SK-N-SH (cell line): Measurements from ENCODE around the gene MEN1. TPM values are rescaled to one million over a fixed set of nuclear protein-coding genes. Genes with fewer than 3 reads are reported as not detected.

Source experiments
- CTCF ChIA-PET: fragments of 300-600, 350-600 bp; formaldehyde crosslinking; extraction: SDS; loops from one replicate; lab custom pipeline; 2021; lab: Yijun Ruan, JAX
- POLR2A ChIA-PET: fragments of 350-600 bp; sonication (Branson Sonifier 250); formaldehyde crosslinking; extraction: SDS; loops from one replicate; lab custom pipeline; 2020; ENCODE audit warnings: antibody characterized with exemption, inconsistent platforms; lab: Yijun Ruan, JAX
- DNase-seq: peaks from one replicate; pipeline ENCODE4 v3.0.0; 2012
- H2AFZ ChIP-seq: fragments of 200-600 bp; sonication (generic); 2 replicates; pipeline ENCODE4 v1.8.1; 2016; ENCODE audit warnings: antibody characterized with exemption, mild to moderate bottlenecking, low read depth
- H3F3A ChIP-seq: fragments of 200-600 bp; sonication (generic); replicated peaks from 2 replicates; pipeline ENCODE3; 2016; ENCODE audit warnings: antibody characterized with exemption, mild to moderate bottlenecking; ENCODE audit not compliant: insufficient read depth
- H3K27ac ChIP-seq, 2 experiments: fragments of 200-500 bp in 1 of 2; fragments of 200-600 bp in 1 of 2; sonication (Bioruptor generic) in 1 of 2; sonication (generic), shearing (Covaris generic) in 1 of 2; 2 replicates each; pipeline versions ENCODE4 v1.5.1 to v1.6.1; 2014 to 2016; ENCODE audit warnings: low read depth in 2 of 2, inconsistent platforms in 1 of 2, low read length in 1 of 2, mild to moderate bottlenecking in 1 of 2, mixed read lengths in 1 of 2
- H3K27me3 ChIP-seq: fragments of 200-600 bp; sonication (generic), shearing (Covaris generic); 2 replicates; pipeline ENCODE4 v1.6.1; 2016; ENCODE audit warnings: mixed run types; ENCODE audit not compliant: insufficient read depth
- H3K36me3 ChIP-seq, 2 experiments: fragments of 200-500 bp in 1 of 2; fragments of 200-600 bp in 1 of 2; sonication (Bioruptor generic) in 1 of 2; sonication (generic) in 1 of 2; replicated peaks in 1 of 2; 2 replicates each; pipeline versions ENCODE3 to v1.5.1; 2014 to 2016; ENCODE audit warnings: low read length in 1 of 2, mild to moderate bottlenecking in 1 of 2; ENCODE audit not compliant: insufficient read depth in 2 of 2, control insufficient read depth in 1 of 2
- H3K4me1 ChIP-seq, 2 experiments: fragments of 200-500 bp in 1 of 2; fragments of 200-600 bp in 1 of 2; sonication (Bioruptor generic) in 1 of 2; sonication (generic), shearing (Covaris generic) in 1 of 2; 2 replicates each; pipeline versions ENCODE4 v1.5.1 to v1.6.1; 2014 to 2016; ENCODE audit warnings: low read depth in 1 of 2, low read length in 1 of 2, mixed run types in 1 of 2; ENCODE audit not compliant: insufficient read depth in 2 of 2, control insufficient read depth in 1 of 2
- H3K4me2 ChIP-seq: fragments of 200-600 bp; sonication (generic), shearing (Covaris generic); 2 replicates; pipeline ENCODE4 v1.6.1; 2017; ENCODE audit warnings: mixed run types
- H3K4me3 ChIP-seq, 2 experiments: fragments of 200-500 bp in 1 of 2; fragments of 200-600 bp in 1 of 2; sonication (Bioruptor generic) in 1 of 2; sonication (generic), shearing (Covaris generic) in 1 of 2; 2 replicates each; pipeline versions ENCODE4 v1.5.1 to v1.8.1; 2014 to 2016; ENCODE audit warnings: low read depth in 2 of 2, inconsistent platforms in 1 of 2, low read length in 1 of 2, mild to moderate bottlenecking in 1 of 2, mixed read lengths in 1 of 2, moderate library complexity in 1 of 2
- H3K79me2 ChIP-seq: fragments of 200-600 bp; sonication (generic); 2 replicates; pipeline ENCODE4 v1.8.1; 2017; ENCODE audit warnings: mild to moderate bottlenecking; ENCODE audit not compliant: insufficient read depth
- H3K9ac ChIP-seq: fragments of 200-600 bp; sonication (generic); 2 replicates; pipeline ENCODE4 v1.6.1; 2017; ENCODE audit warnings: mixed run types
- H3K9me2 ChIP-seq: fragments of 200-600 bp; sonication (generic); 2 replicates; pipeline ENCODE4 v1.6.1; 2017; ENCODE audit warnings: mixed run types
- H3K9me3 ChIP-seq: fragments of 200-600 bp; sonication (generic); 2 replicates; pipeline ENCODE4 v1.6.1; 2017; ENCODE audit warnings: mixed run types, mild to moderate bottlenecking, moderate library complexity
- H4K20me1 ChIP-seq: fragments of 200-600 bp; sonication (generic); 2 replicates; pipeline ENCODE4 v1.6.1; 2017; ENCODE audit warnings: mild to moderate bottlenecking, mixed run types; ENCODE audit not compliant: insufficient read depth
- CHD2 ChIP-seq: fragments of 150-350 bp; IDR thresholded peaks from 2 replicates; pipeline ENCODE4 v1.6.1; 2018; ENCODE audit warnings: low read length; ENCODE audit not compliant: partially characterized antibody
- EZH2phosphoT487 ChIP-seq: fragments of 200-600 bp; sonication (generic); IDR thresholded peaks from 2 replicates; pipeline ENCODE4 v1.6.1; 2017; ENCODE audit warnings: low read depth, mixed run types, mild to moderate bottlenecking, antibody characterized with exemption, moderate library complexity, borderline replicate concordance
- FOXJ3 ChIP-seq: sonication (generic); formaldehyde crosslinking; IDR thresholded peaks from 2 replicates; pipeline ENCODE4 v1.5.1; 2020; ENCODE audit warnings: mild to moderate bottlenecking, missing genetic modification reagents
- FOXM1 ChIP-seq: IDR thresholded peaks from 2 replicates; pipeline ENCODE4 v1.4.0; 2012; ENCODE audit warnings: low read depth, mild to moderate bottlenecking
- MEF2A ChIP-seq: IDR thresholded peaks from 2 replicates; pipeline ENCODE4 v1.4.0; 2012; ENCODE audit warnings: low read depth, borderline replicate concordance
- MXI1 ChIP-seq: IDR thresholded peaks from 2 replicates; pipeline ENCODE4 v1.6.1; 2012; ENCODE audit warnings: mild to moderate bottlenecking, low read depth, low read length, improper control_type of control experiment
- POLR2AphosphoS5 ChIP-seq: IDR thresholded peaks from 2 replicates; pipeline ENCODE4 v1.6.1; 2012; ENCODE audit warnings: low read depth, low read length
- RFX5 ChIP-seq: IDR thresholded peaks from 2 replicates; pipeline ENCODE4 v1.6.1; 2012; ENCODE audit warnings: mild to moderate bottlenecking, improper control_type of control experiment, low read length
- RXRA ChIP-seq: IDR thresholded peaks from 2 replicates; pipeline ENCODE4 v1.4.0; 2012; ENCODE audit warnings: low read depth, mild to moderate bottlenecking, borderline replicate concordance
- SIN3A ChIP-seq: IDR thresholded peaks from 2 replicates; pipeline ENCODE4 v1.6.1; 2012; ENCODE audit warnings: low read depth, mild to moderate bottlenecking, low read length, moderate library complexity, borderline replicate concordance
- SMC3 ChIP-seq: IDR thresholded peaks from 2 replicates; pipeline ENCODE4 v1.6.1; 2012; ENCODE audit warnings: low read depth, low read length, improper control_type of control experiment
- TAF1 ChIP-seq: IDR thresholded peaks from 2 replicates; pipeline ENCODE4 v1.6.1; 2012; ENCODE audit warnings: low read depth, mild to moderate bottlenecking, low read length, moderate library complexity, borderline replicate concordance
- TEAD4 ChIP-seq: IDR thresholded peaks from 2 replicates; pipeline ENCODE4 v1.4.0; 2012; ENCODE audit warnings: mild to moderate bottlenecking, borderline replicate concordance; ENCODE audit not compliant: insufficient read depth
- YY1 ChIP-seq: IDR thresholded peaks from 2 replicates; pipeline ENCODE4 v1.4.0; 2012; ENCODE audit warnings: low read depth, mild to moderate bottlenecking
- WGBS: methylation state at CpG from one replicate; pipeline ENCODE4 v1.1.6; 2017; ENCODE audit warnings: low lambda C conversion rate; 5-methylcytosine and 5-hydroxymethylcytosine counted together
- polyA plus RNA-seq, 3 experiments: library from polyadenylated mRNA; depleted of rRNA; stranded (reverse); fragments of >200 nt; gene quantifications; 2 replicates each; pipeline ENCODE4 v1.2.3, GENCODE V29; 2012
- TF ChIP-seq, protein P1 (sequence below): IDR thresholded peaks from 2 replicates; pipeline ENCODE4 v1.4.0; 2012; ENCODE audit warnings: low read depth, borderline replicate concordance
- TF ChIP-seq, protein P2 (sequence below): IDR thresholded peaks from 2 replicates; pipeline ENCODE4 v1.4.0; 2012; ENCODE audit warnings: low read depth, borderline replicate concordance
- TF ChIP-seq, protein P3 (sequence below): fragments of 150-350 bp; IDR thresholded peaks from 2 replicates; pipeline ENCODE4 v1.6.1; 2017; ENCODE audit warnings: antibody characterized with exemption, low read length, low read depth, borderline replicate concordance

The MEN1 gene
- polyA plus RNA-seq, 1 of the 3 experiments (the other 2 are of a cell fraction): 52.9 TPM

DNA sequence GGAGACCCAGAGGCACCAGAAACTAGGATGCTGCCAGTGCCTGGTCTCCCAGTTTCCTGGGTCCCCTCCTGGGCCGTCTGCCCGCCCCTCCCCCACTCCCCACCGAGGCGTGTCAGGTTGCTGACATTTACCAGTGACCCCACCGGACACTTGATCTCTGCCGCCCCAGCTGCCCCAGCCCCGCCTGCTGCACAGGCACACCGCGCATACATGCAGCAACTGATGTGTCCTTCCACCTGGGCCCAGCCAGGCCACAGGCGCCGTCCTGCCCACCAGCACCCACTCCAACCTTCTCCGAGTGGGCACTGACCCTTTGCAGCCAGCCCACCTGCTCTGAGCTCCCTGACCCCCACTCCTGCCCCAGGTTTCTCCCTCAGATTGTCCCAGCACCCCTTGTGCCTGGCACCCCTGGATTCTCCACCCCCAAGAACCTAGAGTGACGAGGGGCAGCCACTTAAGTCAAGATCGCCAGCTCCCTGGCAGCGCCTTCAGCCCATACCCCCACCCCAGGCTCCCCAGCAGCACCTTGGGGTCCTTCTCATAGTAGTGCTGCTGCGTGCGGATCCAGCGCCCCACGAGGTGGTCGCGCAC is 51.1 kb downstream of the MEN1 start:
- no peak for TF ChIP-seq MEF2A
- H3K27ac ChIP-seq: no peak overlapping the region
- H3K9ac ChIP-seq: no peak overlapping the region
- 80% methylated on average over 8 of the region's 21 CpGs for WGBS
- ChIA-PET CTCF (interaction anchor here (0.5 to 2.0 kb wide), 4 partner anchors 9 to 109 kb away, joined by 3 to 8 read pairs (median 5); no protein-coding TSS in a partner anchor), POLR2A (interaction anchor here (0.7 to 1.7 kb wide), 3 partner anchors 18 to 37 kb away, joined by 3 to 7 read pairs (median 5); partner anchors contain the start of gene SF1)
- no peaks in the 10 kb centered on the region for H3K9me2 ChIP-seq
- H3F3A ChIP-seq: peaks cover 38% of the 10 kb centered on the region
- no peak overlapping the region for H3K4me2 ChIP-seq
- no peak overlapping the region for H3K4me3 ChIP-seq
- peaks cover 9 to 20% of the 10 kb centered on the region in 2 experiments for H3K36me3 ChIP-seq
- H4K20me1 ChIP-seq: peaks cover 18% of the 10 kb centered on the region
- peaks cover 15 to 23% of the 10 kb centered on the region in 2 experiments; a peak in 3 of 4 replicates for H3K4me1 ChIP-seq
- H3K27me3 ChIP-seq: no peaks in the 10 kb centered on the region
- DNase-seq: peak; percentile 48
- no peak overlapping the region for H2AFZ ChIP-seq
- H3K79me2 ChIP-seq: no peaks in the 10 kb centered on the region
- no peaks in the 10 kb centered on the region for H3K9me3 ChIP-seq

DNA sequence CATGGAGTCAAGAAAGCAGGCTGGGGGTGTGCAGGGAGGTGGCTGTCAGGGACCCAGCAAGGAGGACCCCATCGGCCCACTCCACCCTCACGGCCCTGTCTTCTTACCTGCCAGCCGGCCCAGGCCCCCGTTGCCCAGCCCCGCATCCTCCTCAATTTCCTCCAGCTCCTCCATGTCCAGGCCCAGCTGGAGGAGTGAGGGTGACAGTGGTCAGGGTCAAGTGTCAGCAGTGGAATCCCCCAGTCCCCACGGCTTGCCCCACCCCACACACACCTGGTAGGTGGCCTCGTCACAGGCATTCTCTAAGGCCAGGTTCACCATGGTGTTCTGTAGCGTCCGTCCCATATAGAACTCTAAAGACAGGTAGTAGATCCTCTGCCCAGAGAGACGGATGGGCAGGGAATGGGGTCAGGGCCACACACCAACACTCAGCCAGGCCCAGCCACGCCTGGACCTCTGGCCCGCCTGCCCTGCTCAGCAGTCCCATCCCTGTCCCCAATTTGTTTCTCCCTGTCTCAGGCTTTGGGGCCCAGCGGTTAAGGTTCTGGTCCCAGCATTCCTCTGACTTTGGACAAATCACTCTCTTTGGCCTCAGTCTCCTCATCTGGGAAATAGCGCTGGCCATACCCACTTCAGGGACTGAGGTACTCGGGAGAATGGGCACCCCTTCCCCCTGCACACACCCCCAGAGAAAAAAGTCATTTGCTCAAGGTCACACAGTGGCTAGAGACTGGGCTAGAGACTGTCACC is 51.8 kb downstream of the MEN1 start:
- ChIA-PET POLR2A (no interaction called here), CTCF (interaction anchor here (1.6 to 2.3 kb wide), 3 partner anchors 9 to 16 kb away, joined by 7 to 9 read pairs (median 8); no protein-coding TSS in a partner anchor)
- Histone ChIP-seq H3K36me3 (peaks cover 7 to 13% of the 10 kb centered on the region in 2 experiments), H3K4me1 (peaks cover 8 to 18% of the 10 kb centered on the region in 2 experiments; a peak in 2 of 4 replicates), H4K20me1 (peaks cover 11% of the 10 kb centered on the region), H3K9me2 (no peaks in the 10 kb centered on the region), H3K9ac (no peak overlapping the region), H3K4me2 (no peak overlapping the region), H3F3A (peaks cover 32% of the 10 kb centered on the region), H3K4me3 (no peak overlapping the region), H3K27me3 (no peaks in the 10 kb centered on the region), H3K9me3 (no peaks in the 10 kb centered on the region), H2AFZ (no peak overlapping the region), H3K27ac (no peak overlapping the region), H3K79me2 (no peaks in the 10 kb centered on the region)
- DNase-seq: peak; percentile 30
- TF ChIP-seq, protein P1, sequence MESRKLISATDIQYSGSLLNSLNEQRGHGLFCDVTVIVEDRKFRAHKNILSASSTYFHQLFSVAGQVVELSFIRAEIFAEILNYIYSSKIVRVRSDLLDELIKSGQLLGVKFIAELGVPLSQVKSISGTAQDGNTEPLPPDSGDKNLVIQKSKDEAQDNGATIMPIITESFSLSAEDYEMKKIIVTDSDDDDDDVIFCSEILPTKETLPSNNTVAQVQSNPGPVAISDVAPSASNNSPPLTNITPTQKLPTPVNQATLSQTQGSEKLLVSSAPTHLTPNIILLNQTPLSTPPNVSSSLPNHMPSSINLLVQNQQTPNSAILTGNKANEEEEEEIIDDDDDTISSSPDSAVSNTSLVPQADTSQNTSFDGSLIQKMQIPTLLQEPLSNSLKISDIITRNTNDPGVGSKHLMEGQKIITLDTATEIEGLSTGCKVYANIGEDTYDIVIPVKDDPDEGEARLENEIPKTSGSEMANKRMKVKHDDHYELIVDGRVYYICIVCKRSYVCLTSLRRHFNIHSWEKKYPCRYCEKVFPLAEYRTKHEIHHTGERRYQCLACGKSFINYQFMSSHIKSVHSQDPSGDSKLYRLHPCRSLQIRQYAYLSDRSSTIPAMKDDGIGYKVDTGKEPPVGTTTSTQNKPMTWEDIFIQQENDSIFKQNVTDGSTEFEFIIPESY: no peak
- TF ChIP-seq TAF1: no peak
- no peak for TF ChIP-seq POLR2AphosphoS5
- no peak for TF ChIP-seq YY1
- no peak for TF ChIP-seq CHD2
- TF ChIP-seq, protein P2, sequence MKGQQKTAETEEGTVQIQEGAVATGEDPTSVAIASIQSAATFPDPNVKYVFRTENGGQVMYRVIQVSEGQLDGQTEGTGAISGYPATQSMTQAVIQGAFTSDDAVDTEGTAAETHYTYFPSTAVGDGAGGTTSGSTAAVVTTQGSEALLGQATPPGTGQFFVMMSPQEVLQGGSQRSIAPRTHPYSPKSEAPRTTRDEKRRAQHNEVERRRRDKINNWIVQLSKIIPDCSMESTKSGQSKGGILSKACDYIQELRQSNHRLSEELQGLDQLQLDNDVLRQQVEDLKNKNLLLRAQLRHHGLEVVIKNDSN: no peak
- TF ChIP-seq SMC3: no peak
- no peak for TF ChIP-seq RFX5
- no peak for TF ChIP-seq MXI1
- TF ChIP-seq, protein P3, sequence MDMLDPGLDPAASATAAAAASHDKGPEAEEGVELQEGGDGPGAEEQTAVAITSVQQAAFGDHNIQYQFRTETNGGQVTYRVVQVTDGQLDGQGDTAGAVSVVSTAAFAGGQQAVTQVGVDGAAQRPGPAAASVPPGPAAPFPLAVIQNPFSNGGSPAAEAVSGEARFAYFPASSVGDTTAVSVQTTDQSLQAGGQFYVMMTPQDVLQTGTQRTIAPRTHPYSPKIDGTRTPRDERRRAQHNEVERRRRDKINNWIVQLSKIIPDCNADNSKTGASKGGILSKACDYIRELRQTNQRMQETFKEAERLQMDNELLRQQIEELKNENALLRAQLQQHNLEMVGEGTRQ: no peak
- no peak for TF ChIP-seq TEAD4
- no peak; the same call in 1 of the 2 replicates for TF ChIP-seq SIN3A
- no peak for TF ChIP-seq FOXJ3
- TF ChIP-seq EZH2phosphoT487: no peak
- no peak for TF ChIP-seq FOXM1
- TF ChIP-seq RXRA: no peak
- WGBS: 98% methylated on average over 8 of the region's 15 CpGs
